Measurements from ENCODE around the gene KIF17. TPM values are rescaled to one million over a fixed set of nuclear protein-coding genes. Genes with fewer than 3 reads are reported as not detected.

Gene KIF17
- total RNA-seq, 2 donors from 2014 or later = 0.06 to 0.85 TPM

DNA sequence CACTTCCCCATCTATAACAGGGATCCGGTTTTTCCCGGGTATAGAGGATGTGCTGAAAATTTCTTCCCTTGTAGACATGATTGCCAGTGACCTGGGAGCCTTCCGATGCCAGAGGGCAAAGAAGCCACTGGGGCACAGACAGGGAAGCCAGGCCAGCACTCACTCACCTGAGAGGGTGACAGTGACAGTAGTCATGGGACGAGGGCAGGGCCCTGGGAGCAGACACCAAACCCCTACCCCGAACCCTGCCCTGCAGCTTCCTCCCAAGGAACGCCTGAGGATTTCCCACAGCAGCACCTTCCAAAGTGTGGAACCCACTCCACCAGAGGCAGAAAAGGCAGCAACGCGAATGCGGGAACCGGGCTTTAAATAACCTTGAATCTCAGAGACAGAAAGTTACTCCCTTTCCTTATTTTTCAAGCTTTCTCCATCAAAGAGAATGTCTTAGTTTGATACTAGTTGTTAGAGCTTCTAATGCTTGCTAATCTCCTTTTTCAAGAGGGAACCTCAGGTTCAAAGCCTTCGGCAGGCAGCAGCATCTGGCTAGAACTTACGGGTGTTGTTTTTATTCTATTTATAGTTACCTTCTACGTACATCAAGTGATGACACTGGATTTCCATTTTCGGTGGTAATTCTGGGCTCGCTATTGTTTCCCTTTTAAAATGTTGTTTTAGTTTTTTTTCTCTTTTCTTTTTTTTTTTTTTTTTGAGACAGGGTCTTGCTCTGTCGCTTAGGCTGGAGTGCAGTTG is 59.5 kb downstream of the KIF17 start:
- H3K36me3 Mint-ChIP-seq (ENCODE audit: low read depth) = peaks cover 81% of the 10 kb centered on the region

DNA sequence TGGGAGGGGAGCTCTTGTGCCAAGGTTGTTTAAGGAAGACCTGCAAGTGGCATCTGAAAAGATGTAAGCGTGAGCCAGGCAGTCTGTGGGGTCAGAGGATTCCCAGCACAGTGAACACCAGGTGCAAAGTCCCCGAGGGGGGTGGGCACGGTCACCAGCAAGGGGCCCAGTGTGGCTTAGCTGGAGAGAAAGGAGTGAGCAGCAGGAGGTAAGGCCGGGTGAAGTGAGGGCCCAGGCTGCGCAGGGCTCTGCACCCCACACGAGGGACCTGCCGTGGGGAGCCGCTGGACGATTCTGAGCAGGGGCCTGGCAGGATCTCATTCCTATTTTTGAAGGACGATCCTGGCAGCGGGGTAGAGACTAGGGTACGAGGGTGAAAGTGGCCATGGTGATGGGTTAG is 60.8 kb downstream of the KIF17 start:
- no peaks in the 10 kb centered on the region for H3K9me3 Mint-ChIP-seq
- ATAC-seq (replicated peaks) = no peak
- peaks cover 18% of the 10 kb centered on the region for H3K4me1 Mint-ChIP-seq
- H3K27ac Mint-ChIP-seq = peak overlapping the region; percentile 91
- no peak overlapping the region for H3K4me3 Mint-ChIP-seq
- no peaks in the 10 kb centered on the region for H3K27me3 Mint-ChIP-seq
- peaks cover 94% of the 10 kb centered on the region for H3K36me3 Mint-ChIP-seq (ENCODE audit: low read depth)

More for the DNA sequence above, 59.5 kb downstream of the KIF17 start:
- Mint-ChIP-seq H3K9me3 (no peaks in the 10 kb centered on the region), H3K4me3 (peak overlapping the region; percentile 94), H3K4me1 (peaks cover 26% of the 10 kb centered on the region), H3K27ac (peak overlapping the region; percentile 91), H3K27me3 (no peaks in the 10 kb centered on the region)
- no peak for ATAC-seq (replicated peaks)

DNA sequence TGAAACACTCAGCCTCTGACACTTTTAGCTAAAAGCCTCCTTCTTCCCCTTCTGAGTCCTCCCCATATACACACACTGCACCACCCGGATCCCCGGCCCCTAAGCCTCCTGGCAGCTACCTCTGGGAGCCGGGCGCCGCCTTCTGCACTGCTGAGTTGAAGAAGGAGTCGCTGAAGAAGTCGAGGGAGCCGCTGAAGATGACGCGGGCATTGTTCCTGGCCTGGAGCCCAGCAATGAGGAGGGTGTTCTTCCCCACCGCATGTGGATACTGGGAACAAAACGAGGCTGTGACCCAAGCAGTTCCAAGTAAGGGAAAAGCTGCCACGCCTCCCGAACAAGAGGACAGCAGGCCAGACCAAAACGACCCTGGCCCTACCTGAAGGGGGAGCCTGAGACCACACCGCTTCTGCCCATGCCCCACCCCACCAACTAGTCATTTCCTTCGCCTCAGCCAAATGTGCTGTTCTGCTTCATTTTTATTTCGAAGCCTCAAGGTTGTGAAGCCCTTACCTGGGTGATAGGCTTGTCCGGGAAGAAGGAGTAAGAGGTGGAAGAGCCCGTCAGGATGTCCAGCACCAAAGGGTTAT is 63.6 kb downstream of the KIF17 start:
- H3K9me3 Mint-ChIP-seq = no peaks in the 10 kb centered on the region
- ATAC-seq (replicated peaks) = no peak
- H3K4me3 Mint-ChIP-seq = no peak overlapping the region
- peaks cover 3% of the 10 kb centered on the region for H3K4me1 Mint-ChIP-seq
- no peaks in the 10 kb centered on the region for H3K27me3 Mint-ChIP-seq
- no peak overlapping the region for H3K27ac Mint-ChIP-seq
- H3K36me3 Mint-ChIP-seq (ENCODE audit: low read depth) = peaks cover 100% of the 10 kb centered on the region

DNA sequence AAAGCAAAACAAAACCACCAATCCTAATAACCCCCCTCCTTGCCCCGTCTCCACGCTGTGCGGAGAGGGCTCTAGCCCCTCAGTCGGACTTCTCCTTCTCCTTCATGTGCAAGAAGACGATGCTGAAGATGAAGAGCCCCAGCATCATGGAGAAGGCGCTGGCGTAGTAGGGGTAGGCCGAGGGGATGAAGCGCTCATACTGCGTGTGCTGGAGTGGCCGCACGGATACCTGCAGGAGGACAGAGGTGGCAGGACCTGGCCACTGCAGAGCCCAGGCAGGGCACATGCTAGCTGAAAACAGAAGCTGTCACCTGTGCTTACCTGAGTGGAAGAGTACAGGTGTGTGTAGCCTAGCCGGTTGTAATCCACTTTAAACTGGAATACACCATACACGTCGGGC is 65.5 kb downstream of the KIF17 start:
- Mint-ChIP-seq H3K4me1 (no peaks in the 10 kb centered on the region), H3K36me3 (ENCODE audit: low read depth) (peaks cover 97% of the 10 kb centered on the region), H3K4me3 (no peak overlapping the region), H3K9me3 (no peaks in the 10 kb centered on the region), H3K27me3 (no peaks in the 10 kb centered on the region), H3K27ac (no peak overlapping the region)
- ATAC-seq (replicated peaks) = no peak

- Mint-ChIP-seq H3K9me3 (no peaks in the 10 kb centered on the region), H3K36me3 (ENCODE audit: low read depth) (peaks cover 64% of the 10 kb centered on the region), H3K4me3 (no peak overlapping the region), H3K4me1 (no peaks in the 10 kb centered on the region), H3K27me3 (no peaks in the 10 kb centered on the region), H3K27ac (peak overlapping the region; percentile 38)
- ATAC-seq (replicated peaks) = no peak
Observed at GRCh38 chr1:20648946-20649345, 68.9 kb downstream of the KIF17 start.

DNA sequence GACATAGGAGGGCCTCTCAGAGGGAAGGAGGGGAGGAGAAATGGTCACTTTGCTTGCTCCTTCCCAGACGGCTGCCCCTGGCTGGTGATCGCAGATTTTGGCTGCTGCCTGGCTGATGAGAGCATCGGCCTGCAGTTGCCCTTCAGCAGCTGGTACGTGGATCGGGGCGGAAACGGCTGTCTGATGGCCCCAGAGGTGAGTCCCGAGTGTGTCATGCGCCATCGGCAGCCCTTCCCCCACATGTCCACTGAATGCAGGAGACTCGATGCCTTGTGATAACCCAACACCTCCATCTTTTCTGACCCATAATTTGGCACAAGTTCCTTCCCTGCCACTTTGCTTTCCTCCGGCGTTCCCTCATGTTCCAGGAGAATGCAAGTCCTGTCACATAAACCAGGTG is 69.4 kb downstream of the KIF17 start:
- Mint-ChIP-seq H3K36me3 (ENCODE audit: low read depth) (peaks cover 59% of the 10 kb centered on the region), H3K4me3 (no peak overlapping the region), H3K27ac (no peak overlapping the region), H3K27me3 (no peaks in the 10 kb centered on the region), H3K4me1 (no peaks in the 10 kb centered on the region), H3K9me3 (no peaks in the 10 kb centered on the region)
- ATAC-seq (replicated peaks) = no peak

DNA sequence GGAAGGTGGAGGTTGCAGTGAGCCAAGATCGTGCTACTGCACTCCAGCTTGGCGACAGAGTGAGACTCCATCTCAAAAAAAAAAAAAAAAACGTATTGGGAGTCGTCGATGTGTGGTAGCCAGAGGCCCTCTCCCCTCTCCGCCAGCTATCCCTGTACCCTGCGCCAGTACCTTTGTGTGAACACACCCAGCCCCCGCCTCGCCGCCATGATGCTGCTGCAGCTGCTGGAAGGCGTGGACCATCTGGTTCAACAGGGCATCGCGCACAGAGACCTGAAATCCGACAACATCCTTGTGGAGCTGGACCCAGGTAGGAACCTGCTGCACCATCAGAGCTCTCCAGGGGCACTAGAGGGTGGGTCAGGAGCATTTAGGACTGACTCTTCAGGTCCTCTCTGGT is 72.4 kb downstream of the KIF17 start:
- no peaks in the 10 kb centered on the region for H3K27me3 Mint-ChIP-seq
- H3K36me3 Mint-ChIP-seq (ENCODE audit: low read depth) = peaks cover 29% of the 10 kb centered on the region
- ATAC-seq (replicated peaks) = no peak
- no peak overlapping the region for H3K27ac Mint-ChIP-seq
- H3K4me1 Mint-ChIP-seq = no peaks in the 10 kb centered on the region
- H3K4me3 Mint-ChIP-seq = no peak overlapping the region
- H3K9me3 Mint-ChIP-seq = no peaks in the 10 kb centered on the region

DNA sequence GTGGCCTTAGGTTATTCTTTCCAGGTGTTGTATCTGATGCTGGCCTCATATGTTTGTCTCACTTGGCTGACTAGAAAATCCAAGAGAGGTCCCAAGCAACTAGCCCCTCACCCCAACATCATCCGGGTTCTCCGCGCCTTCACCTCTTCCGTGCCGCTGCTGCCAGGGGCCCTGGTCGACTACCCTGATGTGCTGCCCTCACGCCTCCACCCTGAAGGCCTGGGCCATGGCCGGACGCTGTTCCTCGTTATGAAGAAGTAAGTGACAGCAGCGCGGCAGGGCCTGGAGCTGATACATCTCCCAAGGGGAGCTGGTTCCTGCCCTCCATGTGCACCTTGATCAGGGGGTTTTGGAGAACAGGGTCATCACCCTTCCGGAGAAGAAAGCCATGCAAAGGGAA is 73.4 kb downstream of the KIF17 start:
- no peak overlapping the region for H3K27ac Mint-ChIP-seq
- no peak for ATAC-seq (replicated peaks)
- H3K4me3 Mint-ChIP-seq = no peak overlapping the region
- no peaks in the 10 kb centered on the region for H3K4me1 Mint-ChIP-seq
- peaks cover 19% of the 10 kb centered on the region for H3K36me3 Mint-ChIP-seq (ENCODE audit: low read depth)
- no peaks in the 10 kb centered on the region for H3K9me3 Mint-ChIP-seq
- H3K27me3 Mint-ChIP-seq = no peaks in the 10 kb centered on the region

- H3K4me3 Mint-ChIP-seq = no peak overlapping the region
- no peak for ATAC-seq (replicated peaks)
- no peaks in the 10 kb centered on the region for H3K9me3 Mint-ChIP-seq
- no peaks in the 10 kb centered on the region for H3K4me1 Mint-ChIP-seq
- peaks cover 14% of the 10 kb centered on the region for H3K36me3 Mint-ChIP-seq (ENCODE audit: low read depth)
- H3K27ac Mint-ChIP-seq = no peak overlapping the region
- H3K27me3 Mint-ChIP-seq = no peaks in the 10 kb centered on the region
Observed at GRCh38 chr1:20643080-20643479, 74.7 kb downstream of the KIF17 start.

GRCh38 chr1:20641975-20642374 is 75.8 kb downstream of the KIF17 start:
- H3K9me3 Mint-ChIP-seq = no peaks in the 10 kb centered on the region
- H3K4me3 Mint-ChIP-seq = no peak overlapping the region
- H3K4me1 Mint-ChIP-seq = no peaks in the 10 kb centered on the region
- ATAC-seq (replicated peaks) = no peak
- H3K27ac Mint-ChIP-seq = no peak overlapping the region
- no peaks in the 10 kb centered on the region for H3K27me3 Mint-ChIP-seq
- H3K36me3 Mint-ChIP-seq (ENCODE audit: low read depth) = peaks cover 8% of the 10 kb centered on the region

- Mint-ChIP-seq H3K4me3 (no peak overlapping the region), H3K27ac (no peak overlapping the region), H3K9me3 (no peaks in the 10 kb centered on the region), H3K27me3 (no peaks in the 10 kb centered on the region), H3K36me3 (ENCODE audit: low read depth) (peaks cover 8% of the 10 kb centered on the region), H3K4me1 (no peaks in the 10 kb centered on the region)
- peak; percentile 83 for ATAC-seq (replicated peaks)
Observed at GRCh38 chr1:20640183-20640597, 77.6 kb downstream of the KIF17 start.

DNA sequence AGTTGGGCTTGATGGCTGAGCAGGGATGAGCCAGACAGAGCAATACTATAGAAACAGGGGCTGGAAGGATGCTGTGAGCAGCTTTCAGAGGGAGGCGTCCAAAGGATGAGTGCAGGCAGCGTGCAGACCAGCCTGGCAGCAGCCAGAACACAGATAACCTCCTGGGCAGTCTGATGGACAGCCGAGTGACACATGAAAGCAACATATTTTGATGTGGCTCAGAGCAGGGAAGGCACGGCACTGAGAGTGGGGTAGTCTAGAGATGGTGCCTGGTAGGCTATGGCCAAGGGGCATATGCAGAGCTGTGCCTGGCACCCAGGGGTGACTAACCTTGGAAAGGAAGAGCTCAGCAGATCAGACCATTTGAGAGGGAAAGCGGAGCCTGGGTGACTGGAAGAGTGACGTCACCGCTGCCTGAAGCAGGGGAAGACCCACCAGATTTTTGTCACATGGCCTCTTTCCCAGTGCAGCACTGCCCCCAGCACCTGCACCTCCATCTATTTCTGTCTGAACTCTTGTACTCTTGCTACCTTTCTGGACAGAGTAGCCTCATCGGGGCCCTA is 80.9 kb downstream of the KIF17 start:
- Mint-ChIP-seq H3K27ac (peak overlapping the region; percentile 71), H3K27me3 (no peaks in the 10 kb centered on the region), H3K4me3 (no peak overlapping the region), H3K4me1 (no peaks in the 10 kb centered on the region), H3K36me3 (ENCODE audit: low read depth) (peaks cover 8% of the 10 kb centered on the region), H3K9me3 (no peaks in the 10 kb centered on the region)
- ATAC-seq (replicated peaks) = no peak

DNA sequence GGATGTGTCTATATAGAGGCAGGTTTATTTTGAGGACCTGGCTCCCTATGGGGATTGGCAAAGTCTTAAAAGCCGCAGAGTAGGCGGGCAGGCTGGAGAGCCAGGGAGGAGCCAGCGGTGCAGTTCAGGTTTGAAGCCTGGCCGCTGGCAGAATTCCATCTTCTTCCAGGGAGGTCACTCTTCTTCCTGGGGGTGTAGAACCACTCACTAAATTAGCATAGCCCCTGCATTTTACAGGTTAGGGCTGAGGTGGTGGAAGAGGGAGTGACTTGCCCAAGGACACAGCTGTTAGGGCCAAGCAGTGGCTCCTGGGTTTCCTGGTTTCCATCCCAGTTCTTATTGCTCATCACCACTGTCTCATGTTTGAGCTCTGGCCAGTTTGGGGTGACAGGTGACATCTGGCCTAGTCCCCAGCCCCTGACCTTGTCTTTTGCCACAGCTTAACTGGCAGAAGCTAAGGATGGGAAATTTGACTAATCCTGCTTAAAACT is 83.2 kb downstream of the KIF17 start:
- H3K36me3 Mint-ChIP-seq (ENCODE audit: low read depth) = peaks cover 8% of the 10 kb centered on the region
- peak; percentile 42 for ATAC-seq (replicated peaks)
- H3K4me1 Mint-ChIP-seq = no peaks in the 10 kb centered on the region
- no peaks in the 10 kb centered on the region for H3K9me3 Mint-ChIP-seq
- no peaks in the 10 kb centered on the region for H3K27me3 Mint-ChIP-seq
- H3K4me3 Mint-ChIP-seq = peak overlapping the region; percentile 88
- H3K27ac Mint-ChIP-seq = peak overlapping the region; percentile 81

DNA sequence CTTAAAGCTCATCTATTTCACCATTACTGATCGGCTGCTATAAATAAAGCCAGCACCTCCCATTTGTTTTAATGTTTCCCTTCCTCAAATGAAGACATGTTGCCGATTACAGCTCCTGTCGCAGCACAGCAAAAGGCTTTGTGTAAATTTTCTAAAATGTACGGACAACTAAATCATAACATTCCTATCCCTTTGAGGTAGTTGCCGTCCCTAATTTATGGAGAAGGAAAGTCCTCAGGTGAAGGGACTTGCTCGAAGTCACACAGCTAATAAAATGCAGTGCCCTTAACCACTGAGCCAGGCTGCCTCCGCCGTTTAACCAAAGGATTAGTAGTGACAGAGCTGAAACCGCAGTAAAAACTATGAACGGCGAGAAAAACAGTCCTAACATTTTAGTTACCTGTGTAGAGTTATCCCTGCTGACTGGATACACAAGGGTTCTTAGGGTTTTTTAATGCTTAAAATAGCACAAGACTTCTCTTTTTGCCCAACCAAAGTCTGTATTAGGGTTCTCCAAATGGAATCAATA is 83.7 kb downstream of the KIF17 start:
- H3K4me1 Mint-ChIP-seq = no peaks in the 10 kb centered on the region
- peaks cover 7% of the 10 kb centered on the region for H3K36me3 Mint-ChIP-seq (ENCODE audit: low read depth)
- no peaks in the 10 kb centered on the region for H3K27me3 Mint-ChIP-seq
- H3K9me3 Mint-ChIP-seq = no peaks in the 10 kb centered on the region
- peak overlapping the region; percentile 81 for H3K27ac Mint-ChIP-seq
- ATAC-seq (replicated peaks) = peak; percentile 55
- peak overlapping the region; percentile 88 for H3K4me3 Mint-ChIP-seq
